ENCODE data around the gene GPSM1.

DNA sequence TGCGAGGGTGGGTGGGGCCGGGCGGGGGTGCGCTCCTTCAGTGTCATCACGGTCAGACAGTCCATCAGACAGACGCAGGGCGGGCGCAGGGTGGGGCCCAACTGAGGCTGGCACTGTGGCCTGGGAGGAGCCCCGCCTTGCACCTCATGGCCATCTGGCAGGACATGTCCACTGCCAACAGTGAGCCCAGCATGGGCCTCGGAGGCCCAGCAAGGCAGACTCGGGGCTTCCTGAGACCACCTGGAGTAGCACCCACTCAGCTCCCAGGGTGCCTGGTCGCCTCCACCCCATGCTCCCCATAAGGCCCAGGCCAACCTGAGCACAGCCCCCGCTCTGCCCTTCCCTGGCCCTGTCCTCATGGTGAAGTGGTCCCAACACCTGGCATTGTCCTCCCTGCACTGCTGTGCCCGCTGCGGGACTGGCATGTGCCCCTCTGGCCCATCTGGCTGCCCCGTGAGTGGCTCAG is 8.5 kb upstream of the GPSM1 start:
- TF ChIP-seq, protein P1, sequence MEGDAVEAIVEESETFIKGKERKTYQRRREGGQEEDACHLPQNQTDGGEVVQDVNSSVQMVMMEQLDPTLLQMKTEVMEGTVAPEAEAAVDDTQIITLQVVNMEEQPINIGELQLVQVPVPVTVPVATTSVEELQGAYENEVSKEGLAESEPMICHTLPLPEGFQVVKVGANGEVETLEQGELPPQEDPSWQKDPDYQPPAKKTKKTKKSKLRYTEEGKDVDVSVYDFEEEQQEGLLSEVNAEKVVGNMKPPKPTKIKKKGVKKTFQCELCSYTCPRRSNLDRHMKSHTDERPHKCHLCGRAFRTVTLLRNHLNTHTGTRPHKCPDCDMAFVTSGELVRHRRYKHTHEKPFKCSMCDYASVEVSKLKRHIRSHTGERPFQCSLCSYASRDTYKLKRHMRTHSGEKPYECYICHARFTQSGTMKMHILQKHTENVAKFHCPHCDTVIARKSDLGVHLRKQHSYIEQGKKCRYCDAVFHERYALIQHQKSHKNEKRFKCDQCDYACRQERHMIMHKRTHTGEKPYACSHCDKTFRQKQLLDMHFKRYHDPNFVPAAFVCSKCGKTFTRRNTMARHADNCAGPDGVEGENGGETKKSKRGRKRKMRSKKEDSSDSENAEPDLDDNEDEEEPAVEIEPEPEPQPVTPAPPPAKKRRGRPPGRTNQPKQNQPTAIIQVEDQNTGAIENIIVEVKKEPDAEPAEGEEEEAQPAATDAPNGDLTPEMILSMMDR (IDR thresholded peaks at IDR 0.05; ENCODE audit: borderline replicate concordance, extremely low read depth, low read length, poor library complexity, severe bottlenecking), result no peak
- no peak for TF ChIP-seq EZH2 (IDR thresholded peaks at IDR 0.05; ENCODE audit: borderline replicate concordance, low read depth, low read length, severe bottlenecking)

All from DND-41 (cell line).